SU-DHL-6 (cell line): Measurements from ENCODE around the gene CHORDC1.

Source experiments
- EZH2phosphoT487 ChIP-seq: fragments of 200-600 bp; sonication (generic), shearing (Covaris generic); conservative IDR thresholded peaks from 2 replicates; pipeline ENCODE4 v1.6.1; 2018; ENCODE audit warnings: mild to moderate bottlenecking, antibody characterized with exemption, low read length, moderate library complexity, mixed read lengths
- TF ChIP-seq, protein P1 (sequence below): fragments of 200-600 bp; sonication (generic); IDR thresholded peaks from one replicate; pipeline ENCODE4 v1.5.1; 2017; ENCODE audit warnings: antibody characterized with exemption, mild to moderate bottlenecking, low read length, moderate library complexity; ENCODE audit not compliant: insufficient read depth, poor library complexity, severe bottlenecking

DNA sequence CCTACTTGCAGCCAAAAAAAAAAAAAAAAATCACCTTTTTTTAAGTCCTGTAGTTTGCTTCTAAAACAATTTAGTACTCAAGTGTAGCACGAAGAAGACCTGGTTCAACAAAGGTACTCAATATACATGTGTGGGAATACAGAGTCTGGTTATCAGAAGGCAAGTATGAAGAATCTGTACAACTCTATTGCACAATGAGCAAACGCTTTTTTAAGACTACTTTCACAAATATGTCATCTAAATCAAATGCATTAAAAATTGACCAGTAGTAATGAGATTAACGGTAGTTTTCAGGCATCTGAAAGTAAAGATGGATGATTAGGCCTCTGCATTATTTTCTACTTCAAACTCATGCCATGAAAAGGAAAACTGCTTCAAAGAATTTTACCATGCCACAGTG is 9.5 kb downstream of the CHORDC1 start:
- TF ChIP-seq, protein P1, sequence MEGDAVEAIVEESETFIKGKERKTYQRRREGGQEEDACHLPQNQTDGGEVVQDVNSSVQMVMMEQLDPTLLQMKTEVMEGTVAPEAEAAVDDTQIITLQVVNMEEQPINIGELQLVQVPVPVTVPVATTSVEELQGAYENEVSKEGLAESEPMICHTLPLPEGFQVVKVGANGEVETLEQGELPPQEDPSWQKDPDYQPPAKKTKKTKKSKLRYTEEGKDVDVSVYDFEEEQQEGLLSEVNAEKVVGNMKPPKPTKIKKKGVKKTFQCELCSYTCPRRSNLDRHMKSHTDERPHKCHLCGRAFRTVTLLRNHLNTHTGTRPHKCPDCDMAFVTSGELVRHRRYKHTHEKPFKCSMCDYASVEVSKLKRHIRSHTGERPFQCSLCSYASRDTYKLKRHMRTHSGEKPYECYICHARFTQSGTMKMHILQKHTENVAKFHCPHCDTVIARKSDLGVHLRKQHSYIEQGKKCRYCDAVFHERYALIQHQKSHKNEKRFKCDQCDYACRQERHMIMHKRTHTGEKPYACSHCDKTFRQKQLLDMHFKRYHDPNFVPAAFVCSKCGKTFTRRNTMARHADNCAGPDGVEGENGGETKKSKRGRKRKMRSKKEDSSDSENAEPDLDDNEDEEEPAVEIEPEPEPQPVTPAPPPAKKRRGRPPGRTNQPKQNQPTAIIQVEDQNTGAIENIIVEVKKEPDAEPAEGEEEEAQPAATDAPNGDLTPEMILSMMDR = no peak
- no peak for TF ChIP-seq EZH2phosphoT487
